Measurements from ENCODE around the gene TRIM68.

- TF ChIP-seq CTCF (IDR thresholded peaks at IDR 0.05) (no peak), POLR2A (IDR thresholded peaks at IDR 0.05) (no peak)
Observed at GRCh38 chr11:4551346-4551979, 56.6 kb downstream of the TRIM68 start.
